ENCODE results near the gene MST1R.

Gene MST1R

GRCh38 chr3:49856181-49857005 lies 47.3 kb downstream of the MST1R start, which contains the start of gene TRAIP:
TRAIP (minus strand) TSS chr3:49856564; CDS start chr3:49856453, 111 bp downstream.
- peak within 1 kb of the TSS; percentile 66 for H3K4me3 ChIP-seq (ENCODE audit: low read depth, low read length)
- TF ChIP-seq CTCF (IDR thresholded peaks at IDR 0.05; ENCODE audit: low read depth, low read length, missing control alignments): no peak
- DNase-seq (ENCODE audit: low read depth): peak; percentile 83

- H3K4me3 ChIP-seq (ENCODE audit: low read depth, low read length): peak overlapping the region; percentile 66
- no peak for DNase-seq (ENCODE audit: low read depth)
- TF ChIP-seq CTCF (IDR thresholded peaks at IDR 0.05; ENCODE audit: low read depth, low read length, missing control alignments): no peak
Observed at GRCh38 chr3:49855662-49856061, 48.0 kb downstream of the MST1R start.

GRCh38 chr3:49845694-49846093 lies 58.0 kb downstream of the MST1R start:
- H3K4me3 ChIP-seq (ENCODE audit: low read depth, low read length): no peak overlapping the region
- no peak for TF ChIP-seq CTCF (IDR thresholded peaks at IDR 0.05; ENCODE audit: low read depth, low read length, missing control alignments)
- DNase-seq (ENCODE audit: low read depth): no peak

- no peak for TF ChIP-seq CTCF (IDR thresholded peaks at IDR 0.05; ENCODE audit: low read depth, low read length, missing control alignments)
- no peak for DNase-seq (ENCODE audit: low read depth)
- H3K4me3 ChIP-seq (ENCODE audit: low read depth, low read length): no peak overlapping the region
Observed at GRCh38 chr3:49844464-49845183, 59.0 kb downstream of the MST1R start.

GRCh38 chr3:49842843-49843517 lies 60.7 kb downstream of the MST1R start:
- H3K4me3 ChIP-seq (ENCODE audit: low read depth, low read length): no peak overlapping the region
- no peak for TF ChIP-seq CTCF (IDR thresholded peaks at IDR 0.05; ENCODE audit: low read depth, low read length, missing control alignments)

GRCh38 chr3:49841806-49842205 lies 61.9 kb downstream of the MST1R start:
- H3K4me3 ChIP-seq (ENCODE audit: low read depth, low read length): no peak overlapping the region
- no peak for TF ChIP-seq CTCF (IDR thresholded peaks at IDR 0.05; ENCODE audit: low read depth, low read length, missing control alignments)
- DNase-seq (ENCODE audit: low read depth): no peak

More at GRCh38 chr3:49842843-49843517, 60.7 kb downstream of the MST1R start:
- DNase-seq (ENCODE audit: low read depth): no peak

Data from GM12864 (cell line).